Activated naive CD4-positive, alpha-beta T cell treated with anti-CD3 and anti-CD28 coated beads, Interleukin-2, amount 10 ng/mL, durations not matched to agents 7 days and 5 days (primary cell): ENCODE results near the gene EYA4.
A peak's percentile ranks its signal among the peaks of the same experiment; 100 is the strongest.

ENCODE experiments used
- CTCF ChIA-PET: fragments of 350-600 bp; sonication (Branson Sonifier 250); formaldehyde crosslinking; loops from one replicate; lab custom pipeline; 2021; ENCODE audit warnings: antibody characterized with exemption; lab: Charles Lee
- DNase-seq: peaks from one replicate; pipeline ENCODE4 v3.0.0-alpha.2; 2020
- H3K27ac Mint-ChIP-seq: one replicate; pipeline ENCODE4 v1.8.0; 2021; ENCODE audit warnings: mild to moderate bottlenecking, moderate library complexity, mixed read lengths
- H3K27me3 Mint-ChIP-seq: one replicate; pipeline ENCODE4 v1.8.0; 2021; ENCODE audit warnings: mild to moderate bottlenecking, mixed read lengths
- H3K36me3 Mint-ChIP-seq: one replicate; pipeline ENCODE4 v1.8.0; 2021; ENCODE audit warnings: mixed read lengths
- H3K4me1 Mint-ChIP-seq: one replicate; pipeline ENCODE4 v1.8.0; 2021; ENCODE audit warnings: mixed read lengths
- H3K4me3 Mint-ChIP-seq: one replicate; pipeline ENCODE4 v1.8.0; 2021; ENCODE audit warnings: mild to moderate bottlenecking, moderate library complexity, mixed read lengths
- H3K9me3 Mint-ChIP-seq: one replicate; pipeline ENCODE4 v1.8.0; 2021; ENCODE audit warnings: mixed read lengths

Gene EYA4

DNA sequence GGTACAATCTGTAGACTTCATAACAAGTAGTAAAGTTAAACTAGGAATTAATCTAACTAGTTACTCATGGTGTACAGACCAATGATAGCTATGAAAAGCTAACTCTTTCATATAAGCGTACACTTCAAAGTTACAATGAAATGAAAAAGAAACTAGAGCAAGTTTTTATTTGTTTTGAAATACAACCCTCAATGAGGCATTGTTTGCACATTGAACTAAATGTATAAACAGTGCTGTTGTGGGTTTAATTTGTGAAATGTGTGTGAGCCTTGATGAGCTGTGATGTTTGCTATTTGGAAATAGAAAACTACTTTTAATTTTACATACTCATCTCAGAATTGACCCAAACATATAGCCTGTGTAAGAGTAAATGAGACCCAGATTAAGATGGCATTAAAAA is 11.1 kb upstream of the EYA4 start:
- Mint-ChIP-seq H3K4me1 (no peaks in the 10 kb centered on the region), H3K36me3 (no peaks in the 10 kb centered on the region), H3K4me3 (no peak overlapping the region), H3K27me3 (no peaks in the 10 kb centered on the region), H3K27ac (no peak overlapping the region), H3K9me3 (no peaks in the 10 kb centered on the region)
- no peak for DNase-seq
- CTCF ChIA-PET, result no interaction called here

DNA sequence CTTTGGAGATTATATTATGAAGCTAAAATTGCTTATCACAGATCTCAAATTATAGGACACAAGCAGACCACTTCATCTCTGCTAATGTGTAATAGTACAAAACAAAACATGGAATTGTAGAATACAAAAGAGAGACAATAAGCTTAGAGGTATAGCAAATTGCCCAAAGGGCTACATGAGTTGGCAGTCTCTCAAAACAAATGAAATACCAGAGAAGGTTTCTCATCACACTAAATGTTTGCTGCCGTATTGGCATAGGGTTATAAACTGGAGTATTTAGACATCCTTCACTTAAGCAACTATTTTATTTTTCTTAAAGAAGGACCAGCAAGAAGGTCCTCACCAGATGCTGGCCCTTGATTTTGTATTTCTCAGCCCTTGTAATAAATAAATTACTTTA is 5.9 kb upstream of the EYA4 start:
- no peaks in the 10 kb centered on the region for H3K36me3 Mint-ChIP-seq
- no peak for DNase-seq
- no peaks in the 10 kb centered on the region for H3K9me3 Mint-ChIP-seq
- H3K27me3 Mint-ChIP-seq, result peaks cover 10% of the 10 kb centered on the region
- H3K4me1 Mint-ChIP-seq, result no peaks in the 10 kb centered on the region
- CTCF ChIA-PET, result no interaction called here
- H3K27ac Mint-ChIP-seq, result no peak overlapping the region
- H3K4me3 Mint-ChIP-seq, result no peak overlapping the region

DNA sequence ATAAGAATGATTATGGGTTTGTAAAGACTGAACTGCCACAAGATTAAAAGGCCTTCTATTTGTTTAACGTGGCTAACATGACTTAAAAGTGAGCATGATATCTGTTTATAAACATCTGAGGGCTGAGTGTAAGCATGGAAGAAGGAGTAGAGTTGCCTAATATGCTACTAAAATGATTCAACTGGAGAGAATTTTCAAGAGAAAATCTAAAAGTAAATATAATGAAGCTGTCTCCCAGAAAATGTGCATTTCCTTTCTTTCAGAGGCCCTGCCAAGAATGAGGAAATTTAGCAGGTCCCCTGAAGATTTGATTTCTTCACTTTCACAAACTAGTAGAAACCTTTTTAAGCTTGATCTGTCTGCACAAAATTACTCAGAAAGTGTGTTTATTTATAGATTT is 4.2 kb upstream of the EYA4 start:
- Mint-ChIP-seq H3K36me3 (no peaks in the 10 kb centered on the region), H3K27me3 (peaks cover 26% of the 10 kb centered on the region), H3K4me1 (no peaks in the 10 kb centered on the region), H3K27ac (no peak overlapping the region), H3K4me3 (no peak overlapping the region), H3K9me3 (no peaks in the 10 kb centered on the region)
- no peak for DNase-seq
- CTCF ChIA-PET, result no interaction called here

DNA sequence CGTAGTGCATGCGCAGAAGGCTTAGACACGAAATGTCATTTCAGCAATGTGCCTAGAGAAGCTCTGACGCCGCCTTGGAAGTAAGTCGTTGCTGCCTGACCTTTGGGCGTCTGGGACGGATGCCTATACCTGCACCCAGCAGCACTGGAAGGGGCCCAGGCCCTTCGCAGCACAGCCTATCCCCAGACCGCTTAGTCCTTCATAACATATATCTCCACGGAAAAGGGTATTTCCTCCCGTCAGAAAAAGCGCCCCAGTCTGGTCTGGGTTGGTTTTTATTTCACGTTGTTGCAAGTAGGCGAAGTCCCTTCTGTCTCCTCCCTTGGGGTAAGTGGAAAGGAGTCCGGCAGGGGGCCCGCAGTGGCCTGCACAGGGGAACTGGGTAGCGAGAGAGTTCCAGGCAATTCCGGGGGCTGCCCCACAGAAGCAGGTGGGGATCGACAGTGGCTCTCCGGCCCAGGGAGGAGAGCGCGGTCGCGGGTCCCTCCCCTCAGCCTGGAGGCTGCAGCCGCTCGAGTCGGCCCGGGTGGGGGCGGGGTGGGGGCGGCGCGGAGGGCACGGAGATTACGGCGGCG is 559 bp upstream of the EYA4 start:
- H3K36me3 Mint-ChIP-seq, result no peaks in the 10 kb centered on the region
- peak overlapping the region; percentile 25 for H3K27ac Mint-ChIP-seq
- H3K4me3 Mint-ChIP-seq, result peak overlapping the region; percentile 30
- no peaks in the 10 kb centered on the region for H3K9me3 Mint-ChIP-seq
- peaks cover 41% of the 10 kb centered on the region for H3K27me3 Mint-ChIP-seq
- DNase-seq, result no peak
- peaks cover 3% of the 10 kb centered on the region for H3K4me1 Mint-ChIP-seq
- CTCF ChIA-PET, result no interaction called here

DNA sequence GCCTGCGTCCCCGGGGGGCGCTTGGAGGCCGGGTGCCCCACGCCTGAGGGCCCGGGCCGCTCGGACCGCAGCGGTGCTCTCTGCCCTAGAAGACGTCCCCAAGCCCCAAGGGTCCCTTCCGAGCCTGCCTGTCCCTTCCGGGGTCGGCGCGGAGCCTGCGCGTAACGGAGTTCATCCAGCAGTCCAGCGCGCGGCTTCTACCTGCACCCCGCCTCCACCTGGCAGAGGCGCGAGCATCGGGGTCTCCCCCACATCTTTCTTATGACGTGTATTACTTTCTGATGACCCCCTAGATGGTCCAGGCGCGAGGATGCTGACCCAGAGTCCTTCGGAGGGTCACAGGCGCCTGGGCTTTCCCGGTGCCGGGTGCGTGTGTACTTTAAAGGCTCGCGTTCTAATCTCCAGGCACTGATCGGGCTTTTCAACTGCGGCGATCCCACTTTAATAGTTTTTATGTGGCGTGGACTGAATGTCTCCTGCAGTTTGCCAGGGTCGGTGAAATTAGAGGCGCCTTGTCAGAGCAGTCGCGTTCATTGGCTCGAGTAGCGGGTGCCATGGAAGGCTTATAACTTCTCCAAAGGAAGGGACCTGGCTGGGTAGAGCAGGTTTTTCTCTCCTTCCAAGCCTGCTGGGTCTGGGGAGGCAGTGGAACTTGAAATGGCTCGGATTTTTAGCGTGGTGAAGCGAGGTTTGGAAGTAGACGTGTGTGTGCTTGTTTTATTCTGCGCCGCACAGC is 912 bp downstream of the EYA4 start:
- peaks cover 41% of the 10 kb centered on the region for H3K27me3 Mint-ChIP-seq
- no peak for DNase-seq
- H3K4me3 Mint-ChIP-seq, result no peak overlapping the region
- H3K27ac Mint-ChIP-seq, result no peak overlapping the region
- CTCF ChIA-PET, result no interaction called here
- peaks cover 3% of the 10 kb centered on the region for H3K4me1 Mint-ChIP-seq
- no peaks in the 10 kb centered on the region for H3K9me3 Mint-ChIP-seq
- no peaks in the 10 kb centered on the region for H3K36me3 Mint-ChIP-seq

DNA sequence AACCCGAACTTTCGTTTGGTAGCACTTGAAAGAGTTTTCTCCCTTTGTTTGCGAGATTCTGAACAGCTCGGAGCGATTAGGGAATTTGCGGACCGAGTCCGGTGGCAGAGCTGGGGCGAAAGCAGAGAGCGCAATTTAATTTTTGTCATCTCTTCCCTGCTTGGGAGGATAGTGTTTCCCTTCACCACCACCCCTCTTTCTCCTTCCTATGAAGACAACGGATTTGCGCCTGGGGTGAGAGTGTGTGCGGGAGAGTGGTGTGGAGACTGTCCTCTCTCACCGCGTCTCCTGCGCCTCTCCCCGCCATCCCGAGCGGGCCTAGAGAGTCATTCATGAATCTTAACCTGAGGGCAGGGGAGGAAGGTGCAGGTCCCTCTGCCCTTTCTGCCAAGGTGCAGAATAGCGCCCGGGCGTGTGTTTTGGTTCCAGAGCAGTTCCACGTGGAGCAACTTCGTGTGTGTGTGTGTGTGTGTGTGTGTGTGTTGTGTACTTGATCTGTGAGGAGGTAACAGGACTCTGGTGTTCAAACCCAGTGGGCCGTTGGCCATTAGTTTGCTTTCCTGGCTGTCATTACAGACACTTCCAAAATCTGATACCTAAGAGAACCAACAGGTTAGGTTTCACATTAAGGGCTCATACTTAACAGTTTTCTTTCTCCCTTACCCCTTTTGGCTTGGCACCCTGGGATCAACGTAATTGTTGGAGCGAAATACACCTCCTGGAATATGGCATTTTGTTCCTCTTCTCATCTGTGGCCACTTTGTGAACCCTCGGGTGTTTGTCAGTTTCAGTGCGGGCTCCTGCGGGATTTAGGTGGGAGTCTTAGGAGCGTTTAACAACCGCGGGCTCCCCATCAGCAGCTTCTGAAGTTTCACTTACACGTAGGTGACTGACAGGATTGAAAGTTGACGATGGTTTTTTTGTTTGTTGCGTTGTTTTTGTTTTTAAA is 1.8 kb downstream of the EYA4 start:
- peak overlapping the region; percentile 59 for H3K27ac Mint-ChIP-seq
- CTCF ChIA-PET, result no interaction called here
- no peak for DNase-seq
- H3K4me1 Mint-ChIP-seq, result peaks cover 3% of the 10 kb centered on the region
- H3K9me3 Mint-ChIP-seq, result no peaks in the 10 kb centered on the region
- no peaks in the 10 kb centered on the region for H3K36me3 Mint-ChIP-seq
- no peak overlapping the region for H3K4me3 Mint-ChIP-seq
- peaks cover 39% of the 10 kb centered on the region for H3K27me3 Mint-ChIP-seq

- Mint-ChIP-seq H3K27me3 (peaks cover 37% of the 10 kb centered on the region), H3K4me3 (no peak overlapping the region), H3K27ac (no peak overlapping the region)
These were observed 2.7 kb downstream of the EYA4 start for GRCh38 chr6:133243723-133244305.

DNA sequence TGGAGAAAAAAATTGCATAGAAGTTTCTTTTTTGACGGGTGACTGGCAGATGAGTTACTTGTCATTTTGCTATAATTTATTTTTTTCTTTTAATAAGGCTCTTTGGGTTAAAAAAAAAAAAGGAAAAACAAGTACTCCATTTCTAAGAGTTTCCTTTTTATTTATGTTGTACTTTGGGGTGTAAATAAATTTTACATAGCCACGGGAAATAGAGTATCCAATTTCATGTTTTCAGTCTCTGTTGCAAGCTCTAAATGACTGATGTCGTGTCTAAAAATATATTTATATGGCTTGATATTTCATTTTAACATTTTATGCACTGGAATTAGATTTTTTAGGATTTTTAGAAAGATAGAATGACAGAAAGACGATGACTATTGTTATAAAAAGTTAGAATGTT is 3.4 kb downstream of the EYA4 start:
- H3K36me3 Mint-ChIP-seq, result no peaks in the 10 kb centered on the region
- no peaks in the 10 kb centered on the region for H3K9me3 Mint-ChIP-seq
- DNase-seq, result no peak
- CTCF ChIA-PET, result no interaction called here
- H3K4me1 Mint-ChIP-seq, result peaks cover 3% of the 10 kb centered on the region
- H3K27ac Mint-ChIP-seq, result no peak overlapping the region
- H3K27me3 Mint-ChIP-seq, result peaks cover 34% of the 10 kb centered on the region
- no peak overlapping the region for H3K4me3 Mint-ChIP-seq

More at GRCh38 chr6:133243723-133244305, 2.7 kb downstream of the EYA4 start:
- CTCF ChIA-PET, result no interaction called here
- peaks cover 3% of the 10 kb centered on the region for H3K4me1 Mint-ChIP-seq
- DNase-seq, result no peak
- H3K9me3 Mint-ChIP-seq, result no peaks in the 10 kb centered on the region
- no peaks in the 10 kb centered on the region for H3K36me3 Mint-ChIP-seq

GRCh38 chr6:133245007-133245406 is 3.9 kb downstream of the EYA4 start:
- Mint-ChIP-seq H3K27me3 (peaks cover 32% of the 10 kb centered on the region), H3K4me3 (no peak overlapping the region), H3K9me3 (no peaks in the 10 kb centered on the region), H3K36me3 (no peaks in the 10 kb centered on the region), H3K27ac (no peak overlapping the region), H3K4me1 (peaks cover 3% of the 10 kb centered on the region)
- DNase-seq, result no peak
- CTCF ChIA-PET, result no interaction called here

- Mint-ChIP-seq H3K9me3 (no peaks in the 10 kb centered on the region), H3K27me3 (peaks cover 29% of the 10 kb centered on the region), H3K36me3 (no peaks in the 10 kb centered on the region), H3K27ac (no peak overlapping the region), H3K4me1 (peaks cover 3% of the 10 kb centered on the region), H3K4me3 (no peak overlapping the region)
- CTCF ChIA-PET, result no interaction called here
- DNase-seq, result no peak
These were observed 4.3 kb downstream of the EYA4 start for GRCh38 chr6:133245422-133245903.

GRCh38 chr6:133247581-133247980 is 6.4 kb downstream of the EYA4 start:
- H3K36me3 Mint-ChIP-seq, result no peaks in the 10 kb centered on the region
- CTCF ChIA-PET, result no interaction called here
- no peak for DNase-seq
- H3K9me3 Mint-ChIP-seq, result no peaks in the 10 kb centered on the region
- H3K4me3 Mint-ChIP-seq, result no peak overlapping the region
- H3K27ac Mint-ChIP-seq, result no peak overlapping the region
- H3K27me3 Mint-ChIP-seq, result peaks cover 9% of the 10 kb centered on the region
- H3K4me1 Mint-ChIP-seq, result peaks cover under 1% of the 10 kb centered on the region

GRCh38 chr6:133248241-133249001 is 7.3 kb downstream of the EYA4 start:
- Mint-ChIP-seq H3K4me1 (no peaks in the 10 kb centered on the region), H3K4me3 (no peak overlapping the region), H3K9me3 (no peaks in the 10 kb centered on the region), H3K27me3 (peaks cover under 1% of the 10 kb centered on the region), H3K36me3 (no peaks in the 10 kb centered on the region), H3K27ac (no peak overlapping the region)
- no peak for DNase-seq
- CTCF ChIA-PET, result no interaction called here

- no peaks in the 10 kb centered on the region for H3K27me3 Mint-ChIP-seq
- H3K4me1 Mint-ChIP-seq, result no peaks in the 10 kb centered on the region
- no peak overlapping the region for H3K27ac Mint-ChIP-seq
- H3K36me3 Mint-ChIP-seq, result no peaks in the 10 kb centered on the region
- no peak overlapping the region for H3K4me3 Mint-ChIP-seq
- DNase-seq, result no peak
- CTCF ChIA-PET, result no interaction called here
- no peaks in the 10 kb centered on the region for H3K9me3 Mint-ChIP-seq
These were observed 10.5 kb downstream of the EYA4 start for GRCh38 chr6:133251688-133252087.
